ENCODE measurements around the gene RBMX2. TPM values are rescaled to one million over a fixed set of nuclear protein-coding genes. Genes with fewer than 3 reads are reported as not detected.
"Not testable (repeated sequence)": the region's sequence is repeated elsewhere in the genome, so short reads cannot be mapped to it uniquely, and the experiment has no call there.

Gene RBMX2, protein sequence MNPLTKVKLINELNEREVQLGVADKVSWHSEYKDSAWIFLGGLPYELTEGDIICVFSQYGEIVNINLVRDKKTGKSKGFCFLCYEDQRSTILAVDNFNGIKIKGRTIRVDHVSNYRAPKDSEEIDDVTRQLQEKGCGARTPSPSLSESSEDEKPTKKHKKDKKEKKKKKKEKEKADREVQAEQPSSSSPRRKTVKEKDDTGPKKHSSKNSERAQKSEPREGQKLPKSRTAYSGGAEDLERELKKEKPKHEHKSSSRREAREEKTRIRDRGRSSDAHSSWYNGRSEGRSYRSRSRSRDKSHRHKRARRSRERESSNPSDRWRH
- polyA plus RNA-seq (ENCODE audit: insufficient read length in 4 of 4): 10 to 100 TPM; 29.5 to 38.5 (median 33.3) TPM

DNA sequence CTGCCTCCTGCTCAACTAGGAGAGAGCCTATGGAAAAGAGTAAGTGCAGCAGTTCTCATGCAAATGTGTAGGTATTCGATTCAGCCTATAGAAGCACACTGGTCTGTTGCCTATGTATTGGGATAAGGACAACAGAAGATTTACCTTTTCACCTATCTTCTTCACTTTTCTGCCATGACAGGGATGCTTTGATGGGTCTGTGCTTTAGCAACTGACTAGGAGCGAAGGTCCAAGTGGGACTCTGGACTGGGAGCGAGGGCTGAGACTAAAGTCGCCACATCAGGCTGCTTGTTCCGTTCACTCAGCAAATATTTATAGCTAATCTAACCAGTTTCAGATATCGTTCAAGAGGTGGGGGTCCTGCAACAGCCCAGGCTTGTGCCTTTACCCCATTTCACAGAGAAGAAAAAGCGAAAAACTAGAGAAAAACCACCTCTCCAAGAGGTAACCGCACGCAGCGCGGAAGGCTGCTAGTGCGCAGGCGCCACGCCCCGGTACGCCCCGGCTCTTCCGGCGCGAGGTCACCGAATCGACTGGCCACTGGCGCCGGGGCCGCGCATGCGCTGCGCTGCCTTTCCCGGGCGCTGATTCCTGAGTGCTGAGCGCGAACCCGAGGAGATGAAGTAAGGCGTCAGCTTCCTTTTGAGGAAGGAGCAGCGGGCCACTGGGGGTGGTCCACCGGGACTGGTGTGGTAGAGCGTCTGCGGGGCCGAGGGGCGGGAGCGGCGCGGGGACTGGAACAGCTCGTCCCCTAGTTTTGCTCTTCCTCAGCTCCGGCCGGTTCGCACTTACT lies at the start of gene RBMX2:
TSS of gene RBMX2 (plus strand) at position 573 of the 793 bp plus-strand sequence. CDS start at position 619, 46 bp downstream.
- DNase-seq (ENCODE audit: low read depth in 4 of 4, low spot score in 3 of 4): peak in 3 of 4 donors; percentile 48 to 54 (median 53)

DNA sequence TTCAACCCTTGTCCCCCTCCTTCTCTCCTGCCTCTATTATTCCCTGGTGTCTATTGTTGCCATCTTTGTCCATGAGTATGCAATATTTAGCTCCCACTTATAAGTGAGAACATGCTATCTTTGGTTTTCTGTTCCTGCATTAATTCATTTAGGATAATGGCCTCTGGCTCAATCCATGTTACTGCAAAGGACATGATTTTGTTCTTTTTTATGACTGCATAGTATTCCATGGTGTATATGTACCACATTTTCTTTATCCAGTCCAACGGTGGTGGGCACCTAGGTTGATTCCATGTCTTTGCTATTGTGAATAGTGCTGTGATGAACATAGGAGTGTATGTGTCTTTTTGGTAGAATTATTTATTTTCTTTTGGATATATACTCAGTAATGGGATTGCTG lies 49.7 kb upstream of the RBMX2 start:
- DNase-seq (ENCODE audit: low read depth in 4 of 4, low spot score in 3 of 4): not testable (repeated sequence)

DNA sequence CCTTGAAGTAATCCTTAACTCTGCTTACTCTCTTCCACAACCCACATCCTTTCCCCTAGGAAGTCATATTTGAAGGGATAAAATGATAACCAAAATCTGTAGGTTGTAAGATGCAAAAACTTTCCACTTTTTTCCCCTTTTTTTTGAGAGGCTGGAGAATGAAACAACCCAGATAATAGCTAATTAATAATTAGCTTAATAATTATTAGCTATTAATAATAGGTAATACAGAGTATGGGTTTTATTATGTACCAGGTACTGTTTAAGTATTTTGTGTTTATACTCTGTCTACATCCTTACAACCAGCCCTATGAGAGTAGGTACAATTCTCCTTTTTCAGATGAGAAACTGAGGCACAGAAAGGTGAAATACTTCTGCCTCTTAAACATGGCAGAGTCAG lies 25.7 kb upstream of the RBMX2 start:
- no peak for DNase-seq (ENCODE audit: low read depth in 4 of 4, low spot score in 3 of 4)

DNA sequence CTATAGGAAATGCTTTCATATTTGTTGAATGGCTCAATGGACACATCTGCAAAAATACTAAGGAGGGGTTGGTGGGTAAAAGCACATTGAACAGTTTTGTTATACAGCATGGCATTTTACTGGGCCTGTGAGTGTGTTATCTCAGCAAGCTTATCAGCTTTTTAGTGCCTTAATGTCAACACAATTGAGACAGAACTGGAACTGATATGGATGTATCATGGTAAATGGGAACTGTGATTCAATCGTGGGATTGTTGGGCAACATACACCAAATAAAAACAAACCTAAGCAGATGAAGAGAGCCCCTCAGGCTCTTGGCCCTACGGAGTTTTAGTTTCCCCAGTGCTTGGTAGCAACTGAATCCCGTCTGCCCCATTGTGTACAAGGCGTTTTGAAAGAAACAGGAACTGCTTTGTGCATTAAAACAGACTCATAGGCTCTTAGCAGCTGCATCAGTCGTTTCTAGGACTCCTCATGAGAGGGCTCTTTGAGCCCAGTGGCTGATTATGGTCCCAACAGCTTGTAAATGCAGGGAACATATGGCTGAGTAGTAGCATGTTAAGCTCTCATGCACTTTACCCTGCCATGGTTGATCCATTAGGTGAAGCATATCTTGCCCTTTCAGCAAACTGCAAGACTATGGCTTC lies 23.6 kb upstream of the RBMX2 start:
- DNase-seq (ENCODE audit: low read depth in 4 of 4, low spot score in 3 of 4): no peak

DNA sequence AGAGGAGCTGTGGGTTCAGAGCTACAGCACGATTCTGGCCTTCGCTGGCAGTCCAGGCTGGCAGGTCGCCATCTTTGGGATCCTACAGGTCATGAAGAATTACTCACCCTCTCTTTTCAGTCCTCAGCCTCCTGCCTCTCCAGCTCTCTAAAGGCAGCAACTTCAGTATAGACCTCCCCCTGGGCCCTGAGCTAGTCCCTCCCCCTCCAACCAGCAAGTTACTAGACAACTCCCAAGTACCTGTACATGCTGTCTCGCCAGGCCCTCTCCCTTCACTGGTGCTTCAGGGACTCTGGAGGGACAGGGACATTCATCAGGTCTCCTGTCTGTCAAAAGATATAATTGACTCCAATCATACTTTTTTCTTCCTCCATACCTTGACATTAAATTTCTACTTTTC lies 16.3 kb upstream of the RBMX2 start, which contains the start of gene GPR119:
TSS of gene GPR119 (minus strand) at position 155 of the 400 bp plus-strand sequence. CDS start 227 bp downstream, outside the sequence.
- no peak for DNase-seq (ENCODE audit: low read depth in 4 of 4, low spot score in 3 of 4)

DNA sequence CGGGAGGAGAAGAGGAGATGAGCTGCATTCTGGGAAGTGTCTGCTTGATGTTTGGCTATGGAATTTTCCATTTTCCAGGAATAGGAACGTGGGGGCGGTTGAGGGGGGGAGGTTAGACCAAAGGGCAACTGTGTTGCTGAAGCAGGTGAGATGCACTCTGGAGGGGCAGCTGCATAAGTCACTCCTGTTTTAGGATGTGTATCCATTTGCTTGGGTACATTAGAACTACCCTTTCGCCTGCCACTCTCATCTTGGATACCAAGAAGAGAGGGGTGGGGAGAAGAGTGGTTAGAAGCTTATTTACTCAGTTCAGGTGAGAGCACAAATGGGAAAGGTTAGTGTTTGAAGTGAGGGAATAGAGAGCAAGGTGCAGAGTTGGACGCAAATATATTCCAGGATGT lies 15.4 kb upstream of the RBMX2 start:
- DNase-seq (ENCODE audit: low read depth in 4 of 4, low spot score in 3 of 4): no peak

DNA sequence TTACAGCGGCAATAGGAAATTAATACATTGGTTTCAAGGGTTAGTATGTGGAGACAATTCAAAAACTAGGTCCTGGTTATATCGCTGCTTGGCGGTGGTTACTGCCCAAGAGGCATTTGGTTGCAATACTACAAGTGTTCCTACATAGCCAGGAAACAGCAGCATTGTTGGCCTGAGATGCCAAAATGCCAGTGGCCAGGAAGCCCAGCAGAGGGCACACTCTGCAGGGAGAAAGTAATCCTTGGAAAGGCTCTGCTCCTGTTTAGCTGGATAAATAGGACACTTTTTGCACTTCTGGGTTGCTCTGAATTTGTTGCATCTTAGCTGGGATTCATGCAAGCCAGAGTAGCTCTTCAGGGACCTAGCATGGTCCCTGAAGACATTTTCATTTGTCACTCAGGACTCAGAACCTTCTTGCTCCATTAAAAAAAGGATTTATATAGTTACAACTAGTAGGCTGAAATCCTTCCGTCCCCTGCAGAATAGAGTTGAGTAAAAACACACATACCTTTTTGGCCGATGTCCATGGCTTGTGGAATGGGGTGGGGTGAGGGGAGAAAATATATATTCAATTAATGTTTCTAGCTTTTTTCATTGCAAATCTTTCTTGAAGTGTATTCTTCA lies 8.2 kb upstream of the RBMX2 start:
- peak in 1 of 4 donors; percentile 19 for DNase-seq (ENCODE audit: low read depth in 4 of 4, low spot score in 3 of 4)

DNA sequence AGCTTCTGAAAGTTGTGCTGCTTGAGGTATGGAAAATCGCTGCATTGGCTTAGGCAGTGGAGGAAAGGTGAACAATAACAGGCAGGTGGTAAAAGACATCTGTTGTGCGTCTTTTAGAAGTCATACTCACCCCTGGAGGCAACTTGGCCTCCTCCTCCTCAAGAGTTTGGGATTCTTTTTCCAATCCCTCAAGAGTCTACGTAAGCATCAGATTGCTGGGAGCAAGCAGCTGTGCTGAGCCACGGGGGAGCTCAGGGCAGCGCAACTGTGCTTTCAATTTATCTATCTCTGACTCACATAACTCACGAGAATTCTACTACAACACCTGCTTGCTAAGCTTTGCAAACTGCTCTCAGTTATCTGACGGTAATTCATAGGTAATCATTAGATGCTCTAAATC lies 6.4 kb upstream of the RBMX2 start:
- no peak for DNase-seq (ENCODE audit: low read depth in 4 of 4, low spot score in 3 of 4)

DNA sequence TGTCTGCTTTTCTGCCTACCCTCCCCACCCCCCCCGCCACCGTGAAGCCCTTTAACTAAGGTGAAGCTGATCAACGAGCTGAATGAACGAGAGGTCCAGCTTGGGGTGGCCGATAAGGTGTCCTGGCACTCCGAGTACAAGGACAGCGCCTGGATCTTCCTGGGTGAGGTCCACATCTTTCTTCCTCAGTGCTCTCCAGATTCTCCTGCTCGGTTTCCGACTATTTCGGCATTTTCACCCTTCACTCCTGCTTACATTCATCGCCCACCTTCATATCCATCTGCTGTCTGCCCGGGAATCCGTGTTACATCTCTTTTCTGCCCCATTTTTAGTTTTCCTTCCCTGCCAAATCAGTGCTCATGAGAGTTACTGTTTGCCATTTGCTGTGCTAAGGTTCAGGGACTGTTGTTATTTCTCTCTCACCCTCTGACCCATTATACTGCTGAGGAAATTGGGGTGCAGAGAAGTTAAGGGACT lies 459 bp downstream of the RBMX2 start:
- DNase-seq (ENCODE audit: low read depth in 4 of 4, low spot score in 3 of 4): no peak

DNA sequence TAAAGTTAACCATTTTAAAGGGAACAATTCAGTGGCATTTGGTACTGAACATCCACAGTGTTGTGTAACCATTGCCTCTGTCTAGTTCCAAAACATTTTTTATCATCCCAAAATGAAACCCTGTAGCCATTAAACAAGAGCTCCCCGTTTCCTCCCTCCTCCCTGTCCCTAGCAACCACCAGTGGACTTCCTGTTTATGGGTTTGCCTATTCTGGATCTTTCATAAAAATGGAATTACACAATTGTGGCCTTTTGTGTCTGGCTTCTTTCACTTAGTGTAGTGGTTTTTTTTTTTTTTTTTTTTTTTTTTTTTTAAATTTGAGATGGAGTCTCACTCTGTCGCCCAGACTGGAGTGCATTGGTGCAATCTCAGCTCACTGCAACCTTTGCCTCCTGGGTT lies 11.6 kb downstream of the RBMX2 start:
- DNase-seq (ENCODE audit: low read depth in 4 of 4, low spot score in 3 of 4): no peak

DNA sequence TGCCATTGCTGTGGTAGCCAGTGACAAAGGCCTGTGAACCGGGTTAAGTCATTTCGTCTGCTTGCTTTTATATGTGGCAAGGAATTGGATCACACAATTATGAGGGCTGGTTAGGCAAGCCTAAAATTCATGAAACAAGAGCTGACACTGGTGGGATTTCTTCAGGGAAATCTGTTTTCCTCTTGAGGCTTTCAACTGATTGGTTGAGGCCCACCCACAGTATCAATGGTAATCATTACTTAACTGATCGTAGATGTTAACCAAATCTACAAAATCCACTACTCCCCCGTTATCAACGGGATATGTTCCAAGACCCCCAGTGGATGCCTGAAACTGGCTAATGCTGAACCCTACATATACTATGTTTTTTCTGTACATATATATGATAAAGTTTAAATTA lies 13.0 kb downstream of the RBMX2 start:
- no peak for DNase-seq (ENCODE audit: low read depth in 4 of 4, low spot score in 3 of 4)

DNA sequence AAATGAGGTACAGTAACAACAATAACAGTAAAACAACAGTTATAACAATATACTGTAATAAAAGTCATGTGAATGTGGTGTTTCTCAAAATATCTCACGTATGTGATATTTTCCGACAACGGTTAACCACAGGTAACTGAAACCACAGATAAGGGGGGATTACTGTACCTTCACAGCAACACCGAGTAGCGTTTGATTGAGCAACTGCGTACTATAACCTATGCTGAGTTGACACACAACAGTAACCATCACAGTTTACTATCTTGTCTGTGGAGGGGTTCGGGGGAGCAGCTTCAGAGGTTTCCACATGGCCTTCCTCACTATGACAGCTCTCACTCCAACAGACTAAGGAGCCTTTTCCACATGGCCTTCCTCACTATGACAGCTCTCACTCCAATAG lies 13.4 kb downstream of the RBMX2 start:
- no peak for DNase-seq (ENCODE audit: low read depth in 4 of 4, low spot score in 3 of 4)

DNA sequence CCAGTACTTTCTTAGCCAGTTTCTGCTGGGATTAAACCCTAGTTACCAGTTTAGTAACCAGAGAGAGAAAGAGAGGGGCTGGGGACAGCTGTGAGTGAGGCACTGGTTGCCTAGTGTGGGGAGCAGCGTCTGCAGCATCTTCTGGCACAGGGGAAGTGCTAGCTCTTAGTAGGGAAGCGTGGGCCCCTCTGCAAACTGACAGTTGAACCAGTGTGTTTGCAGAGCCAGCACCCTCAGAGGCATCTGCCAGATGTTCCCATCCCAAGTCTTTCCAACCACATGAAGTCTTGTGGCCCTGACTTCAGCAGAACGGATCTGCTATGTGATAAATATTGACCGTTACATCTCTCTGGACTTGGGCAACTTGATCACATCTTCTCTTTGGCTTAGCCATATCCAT lies 15.0 kb downstream of the RBMX2 start:
- DNase-seq (ENCODE audit: low read depth in 4 of 4, low spot score in 3 of 4): no peak

DNA sequence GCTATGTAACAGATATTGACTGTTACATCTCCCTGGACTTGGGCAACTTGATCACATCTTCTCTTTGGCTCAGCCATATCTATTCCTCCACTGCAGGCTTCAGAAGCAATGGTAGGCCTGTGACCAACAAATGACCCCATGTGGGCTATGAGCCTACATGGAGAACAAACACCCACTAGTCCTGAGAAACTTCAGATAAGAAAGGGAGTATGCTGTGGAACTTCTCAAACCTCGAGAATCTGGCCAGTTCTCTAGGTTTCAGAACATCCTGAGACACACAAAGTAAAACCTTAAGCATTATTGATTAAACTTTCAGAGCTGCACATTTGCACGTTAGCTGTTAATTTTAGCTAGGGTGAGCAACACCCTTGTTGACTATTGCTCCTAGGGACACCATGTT lies 16.3 kb downstream of the RBMX2 start:
- no peak for DNase-seq (ENCODE audit: low read depth in 4 of 4, low spot score in 3 of 4)

DNA sequence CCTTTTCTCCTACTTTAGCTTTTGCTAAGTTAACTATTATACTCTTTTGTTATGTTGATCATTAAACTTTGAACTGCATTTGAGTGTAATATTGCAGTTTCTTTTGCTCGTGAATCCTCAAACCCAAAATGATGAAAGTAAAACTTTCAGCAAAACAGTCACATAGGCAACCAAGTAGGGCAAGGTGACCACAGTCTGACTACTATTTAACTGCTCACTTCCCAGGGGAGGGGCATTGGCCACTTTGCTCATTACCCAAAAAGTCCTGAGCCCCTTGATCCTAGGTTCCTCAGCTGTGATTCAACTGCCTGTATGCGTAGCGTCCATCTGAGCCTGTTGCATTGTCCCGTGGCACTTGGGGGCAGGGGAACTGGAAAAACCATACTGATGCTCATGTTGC lies 17.0 kb downstream of the RBMX2 start:
- DNase-seq (ENCODE audit: low read depth in 4 of 4, low spot score in 3 of 4): no peak

DNA sequence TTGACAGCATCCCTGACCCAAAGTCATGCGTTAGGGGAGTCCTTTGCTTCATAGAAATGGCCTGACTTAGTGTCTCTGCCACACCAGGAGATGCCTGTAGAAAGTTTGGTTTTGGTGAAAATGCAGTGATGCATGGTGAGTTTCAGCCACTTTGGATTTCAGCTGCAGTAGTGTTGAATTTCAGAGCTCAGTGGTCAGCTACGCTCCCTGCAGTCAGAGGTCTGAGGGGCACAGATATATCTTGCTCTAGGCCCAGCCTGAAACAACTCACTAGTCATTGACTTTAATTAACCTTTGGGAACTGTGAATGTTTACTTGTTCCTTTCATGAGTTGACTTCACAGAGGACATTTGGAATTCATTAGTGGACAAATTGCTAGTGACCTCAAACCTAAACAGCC lies 17.5 kb downstream of the RBMX2 start:
- no peak for DNase-seq (ENCODE audit: low read depth in 4 of 4, low spot score in 3 of 4)

DNA sequence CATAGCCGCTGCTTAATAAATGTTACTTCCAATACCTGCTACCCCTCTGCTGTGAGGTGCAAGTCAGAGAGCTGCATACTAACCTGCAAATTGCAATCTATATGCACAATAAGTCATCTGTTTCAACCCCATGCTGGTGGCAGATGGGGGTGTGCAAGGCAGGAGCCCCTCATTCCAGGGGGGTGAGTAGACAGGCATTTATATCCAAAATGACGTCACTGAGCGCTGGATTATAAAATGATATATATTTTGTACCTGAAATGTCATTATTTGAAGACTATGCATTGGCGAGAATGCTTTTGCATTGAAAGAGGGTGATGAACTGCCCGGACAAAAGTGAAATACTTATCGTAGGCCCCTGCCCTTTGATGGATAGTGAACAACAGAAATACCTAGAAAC lies 24.7 kb downstream of the RBMX2 start:
- no peak for DNase-seq (ENCODE audit: low read depth in 4 of 4, low spot score in 3 of 4)

DNA sequence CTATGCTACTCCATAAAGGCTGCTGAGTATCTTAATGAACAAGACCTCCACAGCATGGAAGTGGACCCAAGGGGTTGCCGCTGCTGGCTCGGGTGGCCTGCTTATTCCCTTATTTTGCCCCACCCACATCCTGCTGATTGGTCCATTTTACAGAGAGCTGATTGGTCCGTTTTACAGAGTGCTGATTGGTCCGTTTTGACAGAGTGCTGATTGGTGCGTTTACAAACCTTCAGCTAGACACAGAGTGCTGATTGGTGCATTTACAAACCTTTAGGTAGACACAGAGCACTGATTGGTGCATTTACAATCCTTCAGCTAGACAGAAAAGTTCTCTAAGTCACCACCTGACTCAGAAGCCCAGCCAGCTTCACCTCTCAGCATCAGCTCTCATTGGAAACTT lies 27.4 kb downstream of the RBMX2 start:
- not testable (repeated sequence) for DNase-seq (ENCODE audit: low read depth in 4 of 4, low spot score in 3 of 4)

DNA sequence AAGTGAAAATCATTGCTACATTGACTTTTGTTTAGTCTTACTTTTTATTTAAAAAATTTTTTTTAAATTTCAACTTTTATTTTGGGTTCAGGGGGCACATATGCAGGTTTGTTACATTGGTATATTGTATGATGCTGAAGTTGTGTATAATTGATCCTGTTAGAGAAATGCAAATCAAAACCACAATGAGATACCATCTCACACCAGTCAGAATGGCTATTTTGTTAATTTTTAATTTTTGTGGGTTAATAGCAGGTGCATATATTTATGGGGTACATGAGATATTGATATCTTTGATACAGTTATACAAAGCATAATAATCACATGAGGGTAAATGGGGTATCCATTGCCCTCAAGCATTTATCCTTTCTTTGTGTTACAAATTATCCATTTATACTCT lies 34.1 kb downstream of the RBMX2 start:
- DNase-seq (ENCODE audit: low read depth in 4 of 4, low spot score in 3 of 4): no peak

DNA sequence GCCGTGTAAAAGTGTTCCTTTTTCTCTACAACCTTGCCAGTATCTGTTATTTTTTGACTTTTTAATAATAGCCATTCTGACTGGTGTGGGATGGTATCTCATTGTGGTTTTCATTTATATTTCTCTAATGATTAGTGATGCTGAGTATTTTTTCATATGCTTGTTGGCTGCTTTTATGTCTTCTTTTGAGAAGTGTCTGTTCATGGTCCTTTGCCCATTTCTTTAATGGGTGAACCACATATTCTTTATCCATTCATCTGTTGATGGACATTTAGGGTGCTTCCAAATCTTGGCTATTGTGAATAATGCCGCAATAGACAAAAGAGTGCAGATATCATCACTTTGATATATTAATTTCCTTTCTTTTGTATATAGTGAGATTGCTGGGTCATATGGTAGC lies 36.2 kb downstream of the RBMX2 start:
- DNase-seq (ENCODE audit: low read depth in 4 of 4, low spot score in 3 of 4): not testable (repeated sequence)

DNA sequence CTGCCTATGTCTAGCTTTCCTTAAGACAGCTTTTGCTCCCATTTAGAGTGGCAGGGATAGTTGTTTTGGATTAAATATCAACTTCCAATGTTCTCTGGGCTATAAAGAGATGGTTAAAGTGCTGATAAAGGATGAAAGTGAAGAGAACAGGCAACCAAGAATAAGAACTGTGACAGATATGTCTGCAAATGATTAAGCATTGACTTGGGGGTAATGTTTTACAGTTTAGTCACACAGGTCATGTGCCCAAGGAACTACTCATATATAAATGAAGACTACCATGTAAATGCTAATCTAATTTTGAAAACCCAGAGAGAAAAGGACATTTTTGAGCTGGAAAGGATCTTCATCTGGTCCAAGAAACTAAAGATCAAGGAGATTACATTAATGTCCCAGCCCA lies 42.1 kb downstream of the RBMX2 start:
- DNase-seq (ENCODE audit: low read depth in 4 of 4, low spot score in 3 of 4): no peak
